Common myeloid progenitor, CD34-positive (primary cell): ENCODE data around the gene GABBR2.
A peak's percentile ranks its signal among the peaks of the same experiment; 100 is the strongest.

Experiments used
- CTCF ChIA-PET: fragments of 350-600 bp; sonication (Branson Sonifier 250); formaldehyde crosslinking; loops from one replicate; lab custom pipeline; 2021; ENCODE audit warnings: antibody characterized with exemption; lab: Charles Lee
- POLR2A ChIA-PET: fragments of 350-600 bp; sonication (Branson Sonifier 250); formaldehyde crosslinking; loops from one replicate; lab custom pipeline; 2021; ENCODE audit warnings: antibody characterized with exemption; lab: Charles Lee
- DNase-seq, 3 donors: peaks; one replicate each; pipeline versions ENCODE4 v3.0.0 to v3.0.0-alpha.2; 2013
- H3K27ac ChIP-seq, 2 experiments: 1 replicate in 1 of 2; 2 replicates in 1 of 2; pipeline ENCODE4 v1.7.0; 2013; ENCODE audit warnings: inconsistent platforms in 2 of 2, low read length in 2 of 2, mild to moderate bottlenecking in 2 of 2, low read depth in 1 of 2, moderate library complexity in 1 of 2; ENCODE audit not compliant: severe bottlenecking in 2 of 2, insufficient read depth in 1 of 2, poor library complexity in 1 of 2
- H3K27me3 ChIP-seq, 5 experiments: replicated peaks in 2 of 5; 1 replicate in 3 of 5; 2 replicates in 2 of 5; pipeline versions ENCODE4 v1.6.1 to v1.7.0; 2013; ENCODE audit warnings: low read length in 4 of 5, mild to moderate bottlenecking in 2 of 5, moderate library complexity in 2 of 5, inconsistent platforms in 1 of 5; ENCODE audit not compliant: insufficient read depth in 5 of 5, control insufficient read depth in 4 of 5
- H3K36me3 ChIP-seq, 4 experiments: 1 replicate in 2 of 4; 2 replicates in 2 of 4; pipeline versions ENCODE4 v1.6.1 to v1.7.0; 2013; ENCODE audit warnings: low read length in 3 of 4, control low read depth in 1 of 4, mild to moderate bottlenecking in 1 of 4; ENCODE audit not compliant: control insufficient read depth in 4 of 4, insufficient read depth in 4 of 4
- H3K4me1 ChIP-seq, 4 experiments: 1 replicate in 3 of 4; 2 replicates in 1 of 4; pipeline versions ENCODE4 v1.6.1 to v1.7.1; 2013; ENCODE audit warnings: low read length in 3 of 4, mild to moderate bottlenecking in 3 of 4, control low read depth in 1 of 4, inconsistent platforms in 1 of 4, moderate library complexity in 1 of 4; ENCODE audit not compliant: control insufficient read depth in 4 of 4, insufficient read depth in 4 of 4; ENCODE audit errors: control extremely low read depth in 1 of 4
- H3K4me3 ChIP-seq, 7 experiments: 1 replicate in 4 of 7; 2 replicates in 3 of 7; pipeline versions ENCODE4 v1.5.1 to v1.7.0; 2013; ENCODE audit warnings: mild to moderate bottlenecking in 7 of 7, low read length in 6 of 7, moderate library complexity in 6 of 7, inconsistent platforms in 2 of 7, low read depth in 2 of 7, control low read depth in 1 of 7; ENCODE audit not compliant: insufficient read depth in 4 of 7, control insufficient read depth in 1 of 7; ENCODE audit errors: extremely low read depth in 1 of 7
- H3K9me3 ChIP-seq, 5 experiments: 1 replicate in 4 of 5; 2 replicates in 1 of 5; pipeline versions ENCODE4 v1.6.1 to v1.7.1; 2013; ENCODE audit warnings: low read length in 4 of 5, mild to moderate bottlenecking in 2 of 5, inconsistent platforms in 1 of 5, low read depth in 1 of 5, moderate library complexity in 1 of 5; ENCODE audit not compliant: control insufficient read depth in 4 of 5, insufficient read depth in 2 of 5; ENCODE audit errors: control extremely low read depth in 1 of 5
- WGBS: methylation state at CpG from one replicate; pipeline ENCODE4 v1.1.5; 2013; ENCODE audit not compliant: insufficient coverage; 5-methylcytosine and 5-hydroxymethylcytosine counted together

The GABBR2 gene

GRCh38 chr9:98368366-98369065 lies 340.2 kb downstream of the GABBR2 start:
- H3K36me3 ChIP-seq: no peaks in the 10 kb centered on the region
- no peak for DNase-seq
- no peak overlapping the region for H3K27ac ChIP-seq
- peaks cover 0 to 19% (median 6%) of the 10 kb centered on the region in 5 experiments for H3K9me3 ChIP-seq
- no peak overlapping the region for H3K4me3 ChIP-seq
- ChIA-PET CTCF (interaction anchor here (0.7 kb wide), 1 partner anchor 12 kb away, joined by 3 read pairs; no protein-coding TSS in a partner anchor), POLR2A (interaction anchor here (0.6 kb wide), 1 partner anchor 639 kb away, joined by 3 read pairs; no protein-coding TSS in a partner anchor)
- no peaks in the 10 kb centered on the region for H3K27me3 ChIP-seq
- H3K4me1 ChIP-seq: no peaks in the 10 kb centered on the region
- 93% methylated on average over 6 of the region's 9 CpGs for WGBS

GRCh38 chr9:98367923-98368322 lies 340.8 kb downstream of the GABBR2 start:
- 93% methylated on average over 4 of the region's 5 CpGs for WGBS
- no peaks in the 10 kb centered on the region for H3K27me3 ChIP-seq
- DNase-seq: no peak
- H3K27ac ChIP-seq: no peak overlapping the region
- ChIA-PET CTCF (interaction anchor here (0.7 kb wide), 1 partner anchor 12 kb away, joined by 3 read pairs; no protein-coding TSS in a partner anchor), POLR2A (no interaction called here)
- no peak overlapping the region for H3K4me3 ChIP-seq
- H3K9me3 ChIP-seq: peaks cover 0 to 19% (median 6%) of the 10 kb centered on the region in 5 experiments
- no peaks in the 10 kb centered on the region for H3K36me3 ChIP-seq
- no peaks in the 10 kb centered on the region for H3K4me1 ChIP-seq

GRCh38 chr9:98367371-98367900 lies 341.3 kb downstream of the GABBR2 start:
- DNase-seq: no peak
- ChIA-PET CTCF (no interaction called here), POLR2A (no interaction called here)
- Histone ChIP-seq H3K36me3 (no peaks in the 10 kb centered on the region), H3K27me3 (peaks cover 0 to 4% (median 0%) of the 10 kb centered on the region in 5 experiments), H3K27ac (no peak overlapping the region), H3K9me3 (peaks cover 0 to 19% (median 6%) of the 10 kb centered on the region in 5 experiments), H3K4me1 (no peaks in the 10 kb centered on the region), H3K4me3 (no peak overlapping the region)
- WGBS: 84% methylated on average over 2 of the region's 5 CpGs

GRCh38 chr9:98365781-98366180 lies 343.0 kb downstream of the GABBR2 start:
- peaks cover 0 to 19% (median 6%) of the 10 kb centered on the region in 5 experiments for H3K9me3 ChIP-seq
- H3K36me3 ChIP-seq: no peaks in the 10 kb centered on the region
- H3K27ac ChIP-seq: no peak overlapping the region
- H3K4me3 ChIP-seq: no peak overlapping the region
- peaks cover 0 to 7% (median 0%) of the 10 kb centered on the region in 5 experiments for H3K27me3 ChIP-seq
- no peaks in the 10 kb centered on the region for H3K4me1 ChIP-seq
- ChIA-PET POLR2A (no interaction called here), CTCF (interaction anchor here (1.5 kb wide), 1 partner anchor 411 kb away, joined by 3 read pairs; no protein-coding TSS in a partner anchor)
- WGBS: no CpG with 5 or more reads among the region's 1 CpG
- DNase-seq: no peak

GRCh38 chr9:98365227-98365669 lies 343.5 kb downstream of the GABBR2 start:
- ChIA-PET CTCF (interaction anchor here (1.5 kb wide), 1 partner anchor 411 kb away, joined by 3 read pairs; no protein-coding TSS in a partner anchor), POLR2A (no interaction called here)
- DNase-seq: peak; percentile 29 to 55 (median 51)
- Histone ChIP-seq H3K36me3 (no peaks in the 10 kb centered on the region), H3K27me3 (peaks cover 0 to 7% (median 0%) of the 10 kb centered on the region in 5 experiments), H3K4me1 (no peaks in the 10 kb centered on the region), H3K9me3 (peaks cover 0 to 19% (median 6%) of the 10 kb centered on the region in 5 experiments), H3K4me3 (no peak overlapping the region), H3K27ac (no peak overlapping the region)
- no CpG with 5 or more reads among the region's 1 CpG for WGBS

GRCh38 chr9:98364086-98364485 lies 344.6 kb downstream of the GABBR2 start:
- H3K36me3 ChIP-seq: no peaks in the 10 kb centered on the region
- ChIA-PET POLR2A (interaction anchor here (0.6 to 0.7 kb wide), 3 partner anchors 24 to 876 kb away, joined by 3 to 4 read pairs (median 4); no protein-coding TSS in a partner anchor), CTCF (interaction anchor here (1.0 to 1.5 kb wide), 3 partner anchors 13 to 1176 kb away, joined by 3 read pairs; no protein-coding TSS in a partner anchor)
- H3K27me3 ChIP-seq: peaks cover 0 to 7% (median 0%) of the 10 kb centered on the region in 5 experiments
- no peak overlapping the region for H3K4me3 ChIP-seq
- no peak overlapping the region for H3K27ac ChIP-seq
- H3K4me1 ChIP-seq: no peaks in the 10 kb centered on the region
- WGBS: 92% methylated on average over 4 of the region's 4 CpGs
- DNase-seq: no peak
- H3K9me3 ChIP-seq: peaks cover 0 to 19% (median 6%) of the 10 kb centered on the region in 5 experiments
